Mucosa of descending colon (tissue), 3 donors: ENCODE data around the gene SFXN5. TPM values are rescaled to one million over a fixed set of nuclear protein-coding genes. Genes with fewer than 3 reads are reported as not detected.
"Not testable (repeated sequence)": the region's sequence is repeated elsewhere in the genome, so short reads cannot be mapped to it uniquely, and the experiment has no call there.

Experiments
- ATAC-seq: fragments of 200-7000 bp; cut with Tn5 transposase; one replicate; pipeline ENCODE4 v1.9.1; 2020; ENCODE audit warnings: mild to moderate bottlenecking, moderate library complexity
- DNase-seq, 3 donors: peaks; one replicate each; pipeline ENCODE4 v3.0.0-alpha.2; 2020
- H3K36me3 ChIP-seq: fragments of 200-600 bp; one replicate; pipeline ENCODE4 v1.8.0; 2021; ENCODE audit warnings: low read depth, mild to moderate bottlenecking
- H3K4me1 ChIP-seq: fragments of 200-600 bp; one replicate; pipeline ENCODE4 v1.8.0; 2021; ENCODE audit warnings: low read depth, mild to moderate bottlenecking
- H3K4me3 ChIP-seq: fragments of 200-600 bp; one replicate; pipeline ENCODE4 v1.8.0; 2021; ENCODE audit warnings: mild to moderate bottlenecking
- H3K9me3 ChIP-seq: fragments of 200-600 bp; one replicate; pipeline ENCODE4 v1.8.0; 2021; ENCODE audit warnings: mild to moderate bottlenecking
- intact Hi-C, 2 donors: fragments of 100-400 bp; cut with DNase I in 1 of 2; cut with micrococcal nuclease in 1 of 2; formaldehyde crosslinking; loops; one replicate each; pipeline versions ENCODE4 v1.11.0 to v1.11.1; 2022; cut with DNase I, micrococcal nuclease
- long read RNA-seq, 2 donors: library from polyadenylated mRNA; unstranded; transcript quantifications; one replicate each; pipeline ENCODE4 v2.0.0, GENCODE V29; 2019 to 2021
- total RNA-seq, 3 donors: library from RNA; stranded (reverse); fragmentation: NEBNext Ultra II Directional in 2 of 3; extraction: Animal tissue kit (Norgen Biotek cat#: 25700) in 2 of 3; gene quantifications; one replicate each; pipeline versions ENCODE4 v1.2.1 to v1.2.4, GENCODE V29; 2021 to 2023
- TF ChIP-seq, protein P1 (sequence below): fragments of 200-600 bp; IDR thresholded peaks from one replicate; pipeline ENCODE4 v1.8.0; 2022; ENCODE audit warnings: antibody characterized with exemption, mild to moderate bottlenecking
- donor health status: DM: no; HTN: no; CAD: no; lungs with moderate emphysema.
- donor health status: DM: no; HTN: no; CAD: no.
- donor health status: DM: no; HTN: yes; CAD: no.

The SFXN5 gene, protein sequence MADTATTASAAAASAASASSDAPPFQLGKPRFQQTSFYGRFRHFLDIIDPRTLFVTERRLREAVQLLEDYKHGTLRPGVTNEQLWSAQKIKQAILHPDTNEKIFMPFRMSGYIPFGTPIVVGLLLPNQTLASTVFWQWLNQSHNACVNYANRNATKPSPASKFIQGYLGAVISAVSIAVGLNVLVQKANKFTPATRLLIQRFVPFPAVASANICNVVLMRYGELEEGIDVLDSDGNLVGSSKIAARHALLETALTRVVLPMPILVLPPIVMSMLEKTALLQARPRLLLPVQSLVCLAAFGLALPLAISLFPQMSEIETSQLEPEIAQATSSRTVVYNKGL
- 10 to 100 TPM; 22.2 to 30.9 (median 27.5) TPM for total RNA-seq
- long read RNA-seq, donor 1, full-length matches to known transcripts: 7 of 24 reads
- long read RNA-seq, donor 1, partial matches to known transcripts: 7 of 24 reads
- long read RNA-seq, donor 1, other reads (novel, unspliced or antisense): 10 of 24 reads
- long read RNA-seq, donor 2, full-length matches to known transcripts: 3 of 11 reads
- long read RNA-seq, donor 2, partial matches to known transcripts: 1 of 11 reads
- long read RNA-seq, donor 2, other reads (novel, unspliced or antisense): 7 of 11 reads

- ATAC-seq (peak; percentile 94), DNase-seq (peak; percentile 98 to 100 (median 99))
- Histone ChIP-seq H3K4me1 (peaks cover 17% of the 10 kb centered on the region), H3K36me3 (no peaks in the 10 kb centered on the region), H3K9me3 (no peaks in the 10 kb centered on the region), H3K4me3 (peak within 1 kb of the TSS; percentile 67)
- TF ChIP-seq, protein P1, sequence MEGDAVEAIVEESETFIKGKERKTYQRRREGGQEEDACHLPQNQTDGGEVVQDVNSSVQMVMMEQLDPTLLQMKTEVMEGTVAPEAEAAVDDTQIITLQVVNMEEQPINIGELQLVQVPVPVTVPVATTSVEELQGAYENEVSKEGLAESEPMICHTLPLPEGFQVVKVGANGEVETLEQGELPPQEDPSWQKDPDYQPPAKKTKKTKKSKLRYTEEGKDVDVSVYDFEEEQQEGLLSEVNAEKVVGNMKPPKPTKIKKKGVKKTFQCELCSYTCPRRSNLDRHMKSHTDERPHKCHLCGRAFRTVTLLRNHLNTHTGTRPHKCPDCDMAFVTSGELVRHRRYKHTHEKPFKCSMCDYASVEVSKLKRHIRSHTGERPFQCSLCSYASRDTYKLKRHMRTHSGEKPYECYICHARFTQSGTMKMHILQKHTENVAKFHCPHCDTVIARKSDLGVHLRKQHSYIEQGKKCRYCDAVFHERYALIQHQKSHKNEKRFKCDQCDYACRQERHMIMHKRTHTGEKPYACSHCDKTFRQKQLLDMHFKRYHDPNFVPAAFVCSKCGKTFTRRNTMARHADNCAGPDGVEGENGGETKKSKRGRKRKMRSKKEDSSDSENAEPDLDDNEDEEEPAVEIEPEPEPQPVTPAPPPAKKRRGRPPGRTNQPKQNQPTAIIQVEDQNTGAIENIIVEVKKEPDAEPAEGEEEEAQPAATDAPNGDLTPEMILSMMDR: peak; percentile 12
- intact Hi-C loops: no loop called here
These were observed at the start of gene SFXN5 for GRCh38 chr2:73071360-73072128. SFXN5 (minus strand) TSS chr2:73071712; CDS start chr2:73071705, 7 bp downstream.

DNA sequence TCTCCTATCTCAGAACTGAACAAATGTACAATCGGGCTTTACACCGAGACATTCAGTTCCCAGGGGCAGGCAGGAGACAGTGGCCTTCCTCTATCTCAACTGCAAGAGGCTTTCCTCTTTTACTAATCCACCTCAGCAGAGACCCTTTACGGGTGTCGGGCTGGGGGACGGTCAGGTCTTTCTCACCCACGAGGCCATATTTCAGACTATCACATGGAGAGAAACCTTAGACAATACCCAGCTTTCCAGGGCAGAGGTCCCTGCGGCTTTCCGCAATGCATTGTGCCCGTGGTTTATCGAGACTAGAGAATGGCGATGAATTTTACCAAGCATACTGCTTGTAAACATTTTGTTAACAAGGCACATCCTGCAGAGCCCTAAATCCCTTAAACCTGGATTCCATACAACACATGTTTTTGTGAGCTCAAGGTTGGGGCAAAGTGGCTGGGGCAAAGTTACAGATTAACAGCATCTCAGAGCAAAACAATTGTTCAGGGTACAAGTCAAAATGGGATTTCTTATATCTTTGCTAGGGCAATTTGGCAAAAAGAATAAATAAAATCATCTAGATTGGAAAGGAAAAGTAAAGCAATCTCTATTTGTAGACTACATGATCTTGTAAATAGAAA, 48.2 kb upstream of the SFXN5 start:
- H3K36me3 ChIP-seq, H3K4me1 ChIP-seq, ATAC-seq, DNase-seq, intact Hi-C loops, H3K9me3 ChIP-seq, H3K4me3 ChIP-seq: not testable (repeated sequence)

- TF ChIP-seq, protein P1: no peak
These were observed 45.9 kb upstream of the SFXN5 start for GRCh38 chr2:73117441-73117840.

GRCh38 chr2:73116182-73116960, 44.9 kb upstream of the SFXN5 start:
- no peak for ATAC-seq
- Histone ChIP-seq H3K9me3 (no peaks in the 10 kb centered on the region), H3K36me3 (no peaks in the 10 kb centered on the region), H3K4me3 (no peak overlapping the region), H3K4me1 (peaks cover 4% of the 10 kb centered on the region)
- no peak for DNase-seq
- intact Hi-C loops: no loop called here
- TF ChIP-seq, protein P1: no peak

More at GRCh38 chr2:73117441-73117840, 45.9 kb upstream of the SFXN5 start:
- H3K4me1 ChIP-seq: no peaks in the 10 kb centered on the region
- H3K36me3 ChIP-seq: no peaks in the 10 kb centered on the region
- no peak for ATAC-seq
- no peaks in the 10 kb centered on the region for H3K9me3 ChIP-seq
- no peak for DNase-seq
- intact Hi-C loops: no loop called here
- no peak overlapping the region for H3K4me3 ChIP-seq

DNA sequence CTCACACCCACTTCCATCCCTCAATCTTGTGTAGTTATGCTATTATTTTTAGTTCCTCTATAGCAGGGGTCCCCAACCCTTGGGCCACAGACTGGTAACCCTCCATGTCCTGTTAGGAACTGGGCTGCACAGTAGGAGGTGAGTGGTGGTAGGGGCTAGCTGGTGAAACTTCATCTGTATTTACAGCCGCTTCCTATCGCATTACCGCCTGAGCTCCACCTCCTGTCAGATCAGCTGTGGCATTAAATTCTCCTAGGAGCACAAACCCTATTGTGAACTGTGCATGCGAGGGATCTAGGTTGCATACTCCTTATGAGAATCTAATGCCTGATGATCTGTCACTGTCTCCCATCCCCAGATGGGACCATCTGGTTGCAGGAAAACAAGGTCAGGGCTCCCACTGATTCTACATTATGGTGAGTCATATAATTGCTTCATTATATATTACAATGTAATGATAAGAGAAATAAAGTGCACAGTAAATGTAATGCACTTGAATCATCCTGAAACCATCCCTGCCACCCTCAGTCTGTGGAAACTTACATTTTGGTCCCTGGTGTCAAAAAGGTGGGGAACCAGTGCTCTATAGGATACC, 42.9 kb upstream of the SFXN5 start:
- TF ChIP-seq, protein P1: no peak
- Histone ChIP-seq H3K9me3 (no peaks in the 10 kb centered on the region), H3K4me1 (peaks cover 17% of the 10 kb centered on the region), H3K4me3 (no peak overlapping the region), H3K36me3 (no peaks in the 10 kb centered on the region)
- no peak for DNase-seq
- no peak for ATAC-seq
- intact Hi-C loops: no loop called here
